ENCODE results near the gene ISG15. TPM values are rescaled to one million over a fixed set of nuclear protein-coding genes. Genes with fewer than 3 reads are reported as not detected.

The ISG15 gene
- total and polyA plus RNA-seq, 4 donors: 12.7 to 234 (median 131) TPM

GRCh38 chr1:1063261-1063944 lies 50.1 kb downstream of the ISG15 start:
- Histone ChIP-seq H3K4me1 (ENCODE audit: control insufficient read depth in 5 of 5, insufficient read depth in 5 of 5, low read length in 5 of 5) (peaks cover 0 to 12% (median 3%) of the 10 kb centered on the region in 5 donors), H3K9ac (ENCODE audit: insufficient read depth in 1 of 2, low read length in 2 of 2) (no peak overlapping the region), H3K36me3 (ENCODE audit: control insufficient read depth in 4 of 4, insufficient read depth in 4 of 4, low read length in 4 of 4) (no peaks in the 10 kb centered on the region), H3K27ac (ENCODE audit: low read depth in 1 of 2, low read length in 1 of 2) (no peak overlapping the region), H3K9me3 (ENCODE audit: control insufficient read depth in 4 of 4, insufficient read depth in 3 of 4, low read length in 3 of 4) (no peaks in the 10 kb centered on the region), H3K27me3 (ENCODE audit: control insufficient read depth in 3 of 3, insufficient read depth in 3 of 3, low read length in 2 of 3) (peaks cover 5 to 54% (median 27%) of the 10 kb centered on the region in 3 donors), H3K4me3 (no peak overlapping the region)
- WGBS, 2 donors: 55 to 62% methylated on average over 22 to 24 of the region's 24 CpGs
- ATAC-seq (ENCODE audit: insufficient read depth, low FRiP score) (no peak), DNase-seq (no peak)
- TF ChIP-seq CTCF (IDR thresholded peaks at IDR 0.05; ENCODE audit: control extremely low read depth, extremely low read depth): no peak

Small RNA genes lying within 50 kb of the gene (small RNA-seq; reads per million reads assigned to genes)
- not detected for gene AL645608.3 (ENCODE audit: low replicate concordance)

Other genes with a start within 250 kb of the ISG15 start
- 10 to 100 TPM in 1 of 2 donors, 1 to 10 TPM in 1; 7.8 to 26.3 TPM for gene SAMD11, start 89.6 kb upstream of the ISG15 start, total RNA-seq
- 1 to 10 TPM; 3.7 to 3.8 TPM for gene SAMD11, start 89.6 kb upstream of the ISG15 start, polyA plus RNA-seq
- 10 to 100 TPM; 39.0 to 74.2 TPM for gene NOC2L, start 54.2 kb upstream of the ISG15 start, total RNA-seq
- 10 to 100 TPM; 61.2 to 86.6 TPM for gene NOC2L, start 54.2 kb upstream of the ISG15 start, polyA plus RNA-seq
- 10 to 100 TPM in 1 of 2 donors, 1 to 10 TPM in 1; 10.0 to 15.1 TPM for gene KLHL17, start 52.9 kb upstream of the ISG15 start, total RNA-seq
- 10 to 100 TPM; 10.9 to 15.2 TPM for gene KLHL17, start 52.9 kb upstream of the ISG15 start, polyA plus RNA-seq
- 1 to 10 TPM; 2.0 to 5.1 TPM for gene PLEKHN1, start 47.0 kb upstream of the ISG15 start, total RNA-seq
- 1 to 10 TPM; 2.0 to 2.8 TPM for gene PLEKHN1, start 47.0 kb upstream of the ISG15 start, polyA plus RNA-seq
- under 1 TPM in 1 of 2 donors, not detected in 1; 0.15 TPM for gene PERM1, start 31.4 kb upstream of the ISG15 start, total RNA-seq
- gene PERM1, start 31.4 kb upstream of the ISG15 start, polyA plus RNA-seq: under 1 TPM; 0.06 to 0.45 TPM
- 10 to 100 TPM; 13.5 to 47.9 TPM for gene HES4, start 13.4 kb upstream of the ISG15 start, total RNA-seq
- gene HES4, start 13.4 kb upstream of the ISG15 start, polyA plus RNA-seq: 10 to 100 TPM; 16.6 to 37.7 TPM
- gene AGRN, start 6.6 kb downstream of the ISG15 start, total RNA-seq: 100 to 1,000 TPM; 103 to 124 TPM
- 10 to 100 TPM; 30.7 to 67.4 TPM for gene AGRN, start 6.6 kb downstream of the ISG15 start, polyA plus RNA-seq
- gene RNF223, start 60.8 kb downstream of the ISG15 start, total RNA-seq: 1 to 10 TPM in 1 of 2 donors, under 1 TPM in 1; 0.54 to 2.4 TPM
- gene RNF223, start 60.8 kb downstream of the ISG15 start, polyA plus RNA-seq: 1 to 10 TPM in 1 of 2 donors, under 1 TPM in 1; 0.57 to 2.3 TPM
- gene C1orf159, start 102.6 kb downstream of the ISG15 start, total RNA-seq: 10 to 100 TPM in 1 of 2 donors, 1 to 10 TPM in 1; 9.9 to 19.2 TPM
- 10 to 100 TPM in 1 of 2 donors, 1 to 10 TPM in 1; 9.5 to 16.7 TPM for gene C1orf159, start 102.6 kb downstream of the ISG15 start, polyA plus RNA-seq
- 10 to 100 TPM in 1 of 2 donors, 1 to 10 TPM in 1; 4.8 to 19.7 TPM for gene TTLL10, start 160.4 kb downstream of the ISG15 start, total RNA-seq
- gene TTLL10, start 160.4 kb downstream of the ISG15 start, polyA plus RNA-seq: 1 to 10 TPM; 3.7 to 4.3 TPM
- 1 to 10 TPM; 2.7 to 4.0 TPM for gene TNFRSF18, start 193.1 kb downstream of the ISG15 start, total RNA-seq
- 1 to 10 TPM; 1.8 to 2.1 TPM for gene TNFRSF18, start 193.1 kb downstream of the ISG15 start, polyA plus RNA-seq
- gene TNFRSF4, start 200.7 kb downstream of the ISG15 start, total RNA-seq: 1 to 10 TPM; 3.6 to 5.3 TPM
- 10 to 100 TPM in 1 of 2 donors, 1 to 10 TPM in 1; 8.5 to 11.3 TPM for gene TNFRSF4, start 200.7 kb downstream of the ISG15 start, polyA plus RNA-seq
- 100 to 1,000 TPM in 1 of 2 donors, 10 to 100 TPM in 1; 65.7 to 189 TPM for gene SDF4, start 218.5 kb downstream of the ISG15 start, total RNA-seq
- 100 to 1,000 TPM; 108 to 178 TPM for gene SDF4, start 218.5 kb downstream of the ISG15 start, polyA plus RNA-seq
- 10 to 100 TPM in 1 of 2 donors, 1 to 10 TPM in 1; 7.0 to 28.3 TPM for gene B3GALT6, start 218.7 kb downstream of the ISG15 start, total RNA-seq
- 10 to 100 TPM; 12.7 to 18.9 TPM for gene B3GALT6, start 218.7 kb downstream of the ISG15 start, polyA plus RNA-seq
- 1 to 10 TPM; 1.5 to 2.5 TPM for gene C1QTNF12, start 233.2 kb downstream of the ISG15 start, total RNA-seq
- 1 to 10 TPM; 1.2 to 3.0 TPM for gene C1QTNF12, start 233.2 kb downstream of the ISG15 start, polyA plus RNA-seq